Left renal pelvis (tissue), 4 donors: ENCODE results near the gene IL6ST. TPM values are rescaled to one million over a fixed set of nuclear protein-coding genes. Genes with fewer than 3 reads are reported as not detected.
"Not testable (repeated sequence)": the region's sequence is repeated elsewhere in the genome, so short reads cannot be mapped to it uniquely, and the experiment has no call there.

Experiments used
- DNase-seq, 4 donors: peaks; one replicate each; pipeline ENCODE4 v3.0.0-alpha.2; 2013; ENCODE audit warnings: low read depth in 4 of 4, low spot score in 3 of 4
- polyA plus RNA-seq, 4 donors: library from polyadenylated mRNA; unstranded; fragments of 120-200 nt; gene quantifications; one replicate each; pipeline ENCODE4 v1.2.1, GENCODE V29; 2013; ENCODE audit not compliant: insufficient read length in 4 of 4

Gene IL6ST
- polyA plus RNA-seq, 4 donors = 113 to 166 (median 143) TPM

- no peak for DNase-seq
Observed at GRCh38 chr5:56006094-56006493, 11.3 kb upstream of the IL6ST start.

- DNase-seq = no peak
Observed at GRCh38 chr5:56004874-56005273, 10.1 kb upstream of the IL6ST start.

GRCh38 chr5:56003679-56004078 lies 8.9 kb upstream of the IL6ST start:
- DNase-seq = no peak

GRCh38 chr5:56003179-56003578 lies 8.4 kb upstream of the IL6ST start:
- no peak for DNase-seq

- no peak for DNase-seq
Observed at GRCh38 chr5:56002303-56002702, 7.5 kb upstream of the IL6ST start.

- not testable (repeated sequence) for DNase-seq
Observed at GRCh38 chr5:56000221-56000620, 5.5 kb upstream of the IL6ST start.

GRCh38 chr5:55998966-55999365 lies 4.2 kb upstream of the IL6ST start:
- DNase-seq = no peak

GRCh38 chr5:55997742-55998351 lies 3.1 kb upstream of the IL6ST start:
- no peak for DNase-seq

GRCh38 chr5:55994998-55995914 lies 493 bp upstream of the IL6ST start:
- peak; percentile 90 to 93 (median 92) for DNase-seq

GRCh38 chr5:55993731-55994494 lies 850 bp downstream of the IL6ST start:
- peak in 1 of 4 donors; percentile 18 for DNase-seq

- DNase-seq = peak in 1 of 4 donors; percentile 33
Observed at GRCh38 chr5:55993013-55993412, 1.8 kb downstream of the IL6ST start.

GRCh38 chr5:55991768-55992486 lies 2.8 kb downstream of the IL6ST start:
- DNase-seq = no peak

GRCh38 chr5:55990895-55991294 lies 3.9 kb downstream of the IL6ST start:
- DNase-seq = not testable (repeated sequence)

GRCh38 chr5:55989860-55990259 lies 4.9 kb downstream of the IL6ST start:
- DNase-seq = no peak

- DNase-seq = no peak
Observed at GRCh38 chr5:55988979-55989638, 5.7 kb downstream of the IL6ST start.

GRCh38 chr5:55988428-55988827 lies 6.3 kb downstream of the IL6ST start:
- DNase-seq = not testable (repeated sequence)

- no peak for DNase-seq
Observed at GRCh38 chr5:55986931-55987330, 7.8 kb downstream of the IL6ST start.

GRCh38 chr5:55985181-55985580 lies 9.6 kb downstream of the IL6ST start:
- no peak for DNase-seq

- no peak for DNase-seq
Observed at GRCh38 chr5:55983986-55984385, 10.8 kb downstream of the IL6ST start.

- DNase-seq = no peak
Observed at GRCh38 chr5:55982957-55983381, 11.8 kb downstream of the IL6ST start.
